Ureter (tissue), 1 donor: ENCODE results near the gene SLIT1. TPM values are rescaled to one million over a fixed set of nuclear protein-coding genes. Genes with fewer than 3 reads are reported as not detected.

ENCODE experiments used
- DNase-seq: peaks from one replicate; pipeline ENCODE4 v3.0.0-alpha.2; 2020; ENCODE audit warnings: low spot score
- total RNA-seq: library from RNA; stranded (reverse); gene quantifications from one replicate; pipeline ENCODE4 v1.2.4, GENCODE V29; 2023
- donor health status: DM: yes; HTN: yes; CAD: no.

Gene SLIT1
- total RNA-seq, 1 donor from 2014 or later, result 0.34 TPM

- no peak for DNase-seq
These were observed 17.5 kb upstream of the SLIT1 start for GRCh38 chr10:97203220-97203619.

GRCh38 chr10:97200616-97201015 is 14.9 kb upstream of the SLIT1 start:
- no peak for DNase-seq

- no peak for DNase-seq
These were observed 13.4 kb upstream of the SLIT1 start for GRCh38 chr10:97199152-97199551.

GRCh38 chr10:97197030-97197500 is 11.3 kb upstream of the SLIT1 start:
- DNase-seq, result no peak

- peak; percentile 48 for DNase-seq
These were observed 10.7 kb upstream of the SLIT1 start for GRCh38 chr10:97196223-97197029.

GRCh38 chr10:97195706-97196222 is 10.0 kb upstream of the SLIT1 start:
- no peak for DNase-seq

GRCh38 chr10:97192952-97193435 is 7.2 kb upstream of the SLIT1 start:
- DNase-seq, result no peak

GRCh38 chr10:97190450-97190849 is 4.7 kb upstream of the SLIT1 start:
- DNase-seq, result no peak

- DNase-seq, result no peak
These were observed 2.5 kb upstream of the SLIT1 start for GRCh38 chr10:97188261-97188711.

- no peak for DNase-seq
These were observed 1.2 kb upstream of the SLIT1 start for GRCh38 chr10:97186911-97187310.

GRCh38 chr10:97184971-97185325 is 811 bp downstream of the SLIT1 start:
- no peak for DNase-seq

- DNase-seq, result no peak
These were observed 2.4 kb downstream of the SLIT1 start for GRCh38 chr10:97183314-97183713.

- DNase-seq, result no peak
These were observed 3.3 kb downstream of the SLIT1 start for GRCh38 chr10:97182288-97182990.

GRCh38 chr10:97180986-97181385 is 4.8 kb downstream of the SLIT1 start:
- no peak for DNase-seq

- DNase-seq, result no peak
These were observed 5.4 kb downstream of the SLIT1 start for GRCh38 chr10:97180363-97180755.

- DNase-seq, result no peak
These were observed 5.9 kb downstream of the SLIT1 start for GRCh38 chr10:97179731-97180362.

- no peak for DNase-seq
These were observed 6.4 kb downstream of the SLIT1 start for GRCh38 chr10:97179311-97179710.

GRCh38 chr10:97178074-97178473 is 7.7 kb downstream of the SLIT1 start:
- no peak for DNase-seq

- DNase-seq, result no peak
These were observed 9.5 kb downstream of the SLIT1 start for GRCh38 chr10:97176226-97176625.

GRCh38 chr10:97175586-97175985 is 10.2 kb downstream of the SLIT1 start:
- no peak for DNase-seq

- DNase-seq, result no peak
These were observed 10.8 kb downstream of the SLIT1 start for GRCh38 chr10:97174941-97175340.

GRCh38 chr10:97174276-97174775 is 11.4 kb downstream of the SLIT1 start:
- no peak for DNase-seq
